Ascending aorta (tissue), 2 donors: Measurements from ENCODE around the gene UBE2H. TPM values are rescaled to one million over a fixed set of nuclear protein-coding genes. Genes with fewer than 3 reads are reported as not detected.
"Not testable (repeated sequence)": the region's sequence is repeated elsewhere in the genome, so short reads cannot be mapped to it uniquely, and the experiment has no call there.

Experiments used
- DNase-seq, 2 donors: peaks; one replicate each; pipeline ENCODE4 v3.0.0-alpha.2; 2019; ENCODE audit warnings: low spot score in 2 of 2
- H3K27ac ChIP-seq, 2 donors: fragments of 200-600 bp; sonication (generic); one replicate each; pipeline ENCODE4 v1.5.1; 2016 to 2017; ENCODE audit warnings: mild to moderate bottlenecking in 1 of 2
- H3K27me3 ChIP-seq: fragments of 200-600 bp; sonication (generic); one replicate; pipeline ENCODE4 v1.5.1; 2017
- H3K36me3 ChIP-seq, 2 donors: fragments of 200-600 bp; sonication (generic); one replicate each; pipeline ENCODE4 v1.5.1; 2016
- H3K4me1 ChIP-seq, 2 donors: fragments of 200-600 bp; sonication (generic); one replicate each; pipeline ENCODE4 v1.5.1; 2016 to 2017; ENCODE audit warnings: mild to moderate bottlenecking in 1 of 2
- H3K4me3 ChIP-seq, 2 donors: fragments of 200-600 bp; sonication (generic); one replicate each; pipeline ENCODE4 v1.5.1; 2016 to 2017; ENCODE audit warnings: mild to moderate bottlenecking in 1 of 2
- H3K9me3 ChIP-seq, 2 donors: fragments of 200-600 bp; sonication (generic); one replicate each; pipeline ENCODE4 v1.5.1; 2016
- intact Hi-C: fragments of 100-400 bp; cut with DNase I; formaldehyde crosslinking; loops from one replicate; pipeline ENCODE4 v1.15.1; 2023
- total RNA-seq: library from RNA; depleted of rRNA; stranded (reverse); fragments of >200 nt; gene quantifications from one replicate; pipeline ENCODE4 v1.1.0, GENCODE V29; 2016
- TF ChIP-seq, protein P1 (sequence below), 3 experiments: fragments of 200-600 bp in 2 of 3; fragments of 450-650 bp in 1 of 3; sonication (generic) in 2 of 3; IDR thresholded peaks; one replicate each; pipeline ENCODE4 v1.5.1; 2016 to 2019; ENCODE audit warnings: antibody characterized with exemption in 3 of 3, mild to moderate bottlenecking in 1 of 3, moderate library complexity in 1 of 3

UBE2H gene
- total RNA-seq, 1 donor from 2014 or later: 83.9 TPM

DNA sequence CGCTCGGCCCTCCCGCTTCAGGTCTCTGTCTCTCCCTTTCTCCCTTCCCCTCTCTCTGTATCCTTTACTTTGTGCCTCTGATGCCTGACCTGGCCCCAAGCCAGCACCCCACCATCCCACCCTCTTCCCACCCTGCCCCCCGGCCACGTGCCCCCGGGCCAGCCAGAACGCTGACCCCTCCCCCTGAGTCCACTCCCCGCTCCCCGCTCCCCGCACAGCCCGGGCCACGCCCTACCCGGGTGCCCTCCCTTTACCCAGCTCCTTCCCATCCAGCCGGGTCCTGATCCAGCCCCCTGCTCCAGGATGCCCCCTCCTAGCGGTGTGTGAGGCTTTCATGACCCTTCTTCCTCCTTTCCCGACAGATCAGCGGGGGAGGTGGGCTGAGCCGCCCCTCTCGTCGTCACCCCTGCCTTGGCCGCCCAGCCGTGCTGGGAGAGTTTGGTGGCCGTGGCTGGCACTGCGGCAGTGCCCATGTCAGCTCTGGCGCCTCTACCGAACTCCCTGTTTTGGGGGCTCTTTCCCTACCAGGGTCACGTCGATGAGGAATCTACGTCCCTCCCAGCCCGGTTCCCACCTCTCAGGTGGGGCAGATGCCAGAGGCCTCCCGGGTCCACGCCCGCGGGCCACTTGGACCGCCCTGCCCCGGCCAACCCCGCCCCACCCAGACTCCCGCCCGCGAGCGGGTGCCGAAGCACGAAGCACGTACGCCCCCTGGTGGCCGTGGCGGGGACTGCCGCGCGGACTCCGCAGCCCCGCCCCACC lies 127.4 kb downstream of the UBE2H start:
- Histone ChIP-seq H3K27ac (peak overlapping the region; percentile 69 to 74), H3K36me3 (peaks cover 0 to 1% of the 10 kb centered on the region in 2 donors), H3K9me3 (no peaks in the 10 kb centered on the region), H3K27me3 (no peaks in the 10 kb centered on the region), H3K4me1 (peaks cover 0 to 21% of the 10 kb centered on the region in 2 donors), H3K4me3 (peak overlapping the region; percentile 65 to 82)
- peak in 1 of 2 donors; percentile 93 for DNase-seq
- intact Hi-C loops: loop anchor here (1.0 to 10.0 kb wide), 5 partner anchors 161 to 993 kb away; partner anchors contain the start of genes FLNC and NRF1
- TF ChIP-seq, protein P1, sequence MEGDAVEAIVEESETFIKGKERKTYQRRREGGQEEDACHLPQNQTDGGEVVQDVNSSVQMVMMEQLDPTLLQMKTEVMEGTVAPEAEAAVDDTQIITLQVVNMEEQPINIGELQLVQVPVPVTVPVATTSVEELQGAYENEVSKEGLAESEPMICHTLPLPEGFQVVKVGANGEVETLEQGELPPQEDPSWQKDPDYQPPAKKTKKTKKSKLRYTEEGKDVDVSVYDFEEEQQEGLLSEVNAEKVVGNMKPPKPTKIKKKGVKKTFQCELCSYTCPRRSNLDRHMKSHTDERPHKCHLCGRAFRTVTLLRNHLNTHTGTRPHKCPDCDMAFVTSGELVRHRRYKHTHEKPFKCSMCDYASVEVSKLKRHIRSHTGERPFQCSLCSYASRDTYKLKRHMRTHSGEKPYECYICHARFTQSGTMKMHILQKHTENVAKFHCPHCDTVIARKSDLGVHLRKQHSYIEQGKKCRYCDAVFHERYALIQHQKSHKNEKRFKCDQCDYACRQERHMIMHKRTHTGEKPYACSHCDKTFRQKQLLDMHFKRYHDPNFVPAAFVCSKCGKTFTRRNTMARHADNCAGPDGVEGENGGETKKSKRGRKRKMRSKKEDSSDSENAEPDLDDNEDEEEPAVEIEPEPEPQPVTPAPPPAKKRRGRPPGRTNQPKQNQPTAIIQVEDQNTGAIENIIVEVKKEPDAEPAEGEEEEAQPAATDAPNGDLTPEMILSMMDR (IDR thresholded peaks at IDR 0.05): peak; percentile 76 to 97 (median 95)

DNA sequence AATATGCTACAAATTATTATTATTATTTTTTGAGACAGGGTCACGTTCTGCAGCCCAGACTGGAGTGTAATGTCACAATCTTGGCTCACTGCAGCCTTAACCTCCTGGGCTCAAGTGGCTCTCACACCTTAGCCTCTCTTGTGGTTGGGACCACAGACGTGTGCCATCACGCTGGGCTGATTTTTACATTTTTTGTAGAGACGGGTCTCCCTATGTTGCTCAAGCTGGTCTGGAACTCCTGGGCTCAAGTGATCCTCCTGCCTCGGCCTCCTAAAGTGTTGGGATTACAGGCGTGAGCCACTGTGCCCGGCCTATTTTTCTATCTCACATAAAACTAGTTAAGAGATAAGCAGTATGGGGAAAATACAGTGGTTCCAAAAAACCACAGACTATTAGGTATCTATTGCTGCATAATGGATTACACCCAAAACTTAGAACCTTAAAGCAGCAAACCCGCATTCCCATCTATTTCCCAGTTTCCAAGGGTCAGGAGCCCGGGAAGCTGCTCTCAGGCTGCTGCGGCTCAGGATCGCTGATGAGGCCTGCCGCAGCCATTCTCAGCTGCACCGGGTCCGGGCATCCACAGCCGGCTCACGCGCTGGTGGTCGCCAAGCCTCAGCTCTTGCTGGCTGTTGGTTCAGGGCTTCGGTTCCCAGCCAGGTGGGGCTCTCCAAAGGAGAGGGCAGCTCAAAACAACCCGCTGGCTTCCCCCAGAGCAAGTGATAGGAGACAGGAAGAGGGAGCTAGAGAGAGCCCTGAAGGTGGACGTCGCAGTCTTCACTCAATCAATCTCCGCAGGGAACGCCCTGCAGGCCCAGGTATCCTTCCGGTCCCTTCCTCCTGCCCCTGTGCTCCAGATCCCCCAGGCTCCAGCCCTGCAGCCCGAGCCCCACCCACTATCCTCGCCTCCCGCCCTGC lies 128.2 kb downstream of the UBE2H start:
- intact Hi-C loops: loop anchor here (1.0 to 10.0 kb wide), 5 partner anchors 160 to 992 kb away; partner anchors contain the start of genes FLNC and NRF1
- peaks cover 0 to 3% of the 10 kb centered on the region in 2 donors for H3K36me3 ChIP-seq
- no peaks in the 10 kb centered on the region for H3K9me3 ChIP-seq
- H3K27ac ChIP-seq: peak overlapping the region; percentile 69 to 74
- no peaks in the 10 kb centered on the region for H3K27me3 ChIP-seq
- DNase-seq: peak in 1 of 2 donors; percentile 74
- TF ChIP-seq, protein P1 (IDR thresholded peaks at IDR 0.05): peak in 2 of 3 experiments; percentile 25 to 46
- peak overlapping the region; percentile 65 to 82 for H3K4me3 ChIP-seq
- H3K4me1 ChIP-seq: peaks cover 0 to 15% of the 10 kb centered on the region in 2 donors

DNA sequence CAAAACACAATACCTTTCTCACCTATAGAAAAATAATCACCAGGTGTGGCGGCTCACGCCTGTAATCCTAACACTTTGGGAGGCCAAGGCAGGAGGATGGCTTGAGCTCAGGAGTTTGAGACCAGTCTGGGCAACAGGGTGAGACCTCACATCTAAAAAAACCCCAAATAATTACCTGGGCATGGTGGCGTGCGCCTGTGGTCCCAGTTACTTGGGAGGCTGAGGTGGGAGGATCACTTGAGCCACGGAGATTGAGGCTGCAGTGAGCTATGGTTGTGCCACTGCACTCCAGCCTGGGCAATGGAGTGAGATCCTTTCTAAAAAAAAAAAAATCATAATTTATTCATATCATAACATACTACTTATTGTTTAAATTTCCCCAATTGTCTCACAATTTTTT lies 129.6 kb downstream of the UBE2H start:
- H3K9me3 ChIP-seq, H3K4me3 ChIP-seq, H3K27me3 ChIP-seq, H3K36me3 ChIP-seq, H3K27ac ChIP-seq: not testable (repeated sequence)
- intact Hi-C loops: loop anchor here (10.0 kb wide), 1 partner anchor 458 kb away; no protein-coding TSS in a partner anchor
- peaks cover 0 to 11% of the 10 kb centered on the region in 2 donors for H3K4me1 ChIP-seq
- DNase-seq: peak in 1 of 2 donors; percentile 55

DNA sequence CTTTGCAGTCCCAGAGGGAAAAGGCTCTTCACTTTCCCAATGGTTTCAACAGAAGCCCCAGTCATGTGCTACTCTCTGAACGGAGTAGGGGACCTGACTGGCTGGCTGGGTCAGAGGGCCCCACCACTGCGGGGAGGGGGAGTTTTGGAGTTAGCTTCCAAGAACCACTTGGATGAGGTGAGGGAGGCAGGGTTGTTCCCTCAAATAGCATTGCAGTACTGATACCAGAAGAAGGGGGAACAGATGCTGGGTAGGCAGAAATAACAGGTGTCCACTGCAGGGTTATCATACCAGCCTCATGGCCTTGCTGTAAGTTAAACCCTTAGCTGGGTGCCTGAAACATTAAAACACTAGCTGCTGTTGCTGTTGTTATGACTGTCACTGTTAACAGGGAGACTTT lies 131.3 kb downstream of the UBE2H start:
- no peak overlapping the region for H3K27ac ChIP-seq
- TF ChIP-seq, protein P1 (IDR thresholded peaks at IDR 0.05): no peak
- DNase-seq: peak in 1 of 2 donors; percentile 52
- peaks cover 0 to 11% of the 10 kb centered on the region in 2 donors for H3K4me1 ChIP-seq
- peaks cover 0 to 3% of the 10 kb centered on the region in 2 donors for H3K36me3 ChIP-seq
- no peak overlapping the region for H3K4me3 ChIP-seq
- H3K9me3 ChIP-seq: no peaks in the 10 kb centered on the region
- intact Hi-C loops: loop anchor here (10.0 kb wide), 1 partner anchor 457 kb away; no protein-coding TSS in a partner anchor
- no peaks in the 10 kb centered on the region for H3K27me3 ChIP-seq

DNA sequence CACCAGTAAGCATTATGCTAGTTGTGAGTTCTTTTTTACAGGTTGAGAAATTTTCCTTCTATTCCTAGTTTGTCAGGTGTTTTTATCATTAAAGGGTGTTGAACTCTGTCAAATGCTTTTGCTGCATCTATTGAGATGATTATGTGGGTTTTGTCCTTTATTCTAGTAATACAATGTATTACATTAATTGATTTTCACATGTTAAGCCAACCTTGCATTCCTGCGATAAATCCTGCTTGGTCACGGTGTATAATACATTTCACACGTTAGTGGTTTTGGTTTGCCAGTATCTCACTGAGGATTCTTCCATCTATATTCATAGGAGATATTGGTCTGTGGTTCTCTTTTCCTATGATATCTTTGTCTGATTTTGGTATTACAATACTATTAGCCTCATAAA lies 136.0 kb downstream of the UBE2H start:
- Histone ChIP-seq H3K27me3 (no peaks in the 10 kb centered on the region), H3K36me3 (peaks cover 0 to 3% of the 10 kb centered on the region in 2 donors), H3K4me3 (no peak overlapping the region), H3K9me3 (no peaks in the 10 kb centered on the region), H3K27ac (no peak overlapping the region), H3K4me1 (no peaks in the 10 kb centered on the region)
- intact Hi-C loops: no loop called here
- DNase-seq: no peak
- TF ChIP-seq, protein P1 (IDR thresholded peaks at IDR 0.05): no peak
